ENCODE results near the gene KHSRP.
A peak's percentile ranks its signal among the peaks of the same experiment; 100 is the strongest.

Gene KHSRP, protein sequence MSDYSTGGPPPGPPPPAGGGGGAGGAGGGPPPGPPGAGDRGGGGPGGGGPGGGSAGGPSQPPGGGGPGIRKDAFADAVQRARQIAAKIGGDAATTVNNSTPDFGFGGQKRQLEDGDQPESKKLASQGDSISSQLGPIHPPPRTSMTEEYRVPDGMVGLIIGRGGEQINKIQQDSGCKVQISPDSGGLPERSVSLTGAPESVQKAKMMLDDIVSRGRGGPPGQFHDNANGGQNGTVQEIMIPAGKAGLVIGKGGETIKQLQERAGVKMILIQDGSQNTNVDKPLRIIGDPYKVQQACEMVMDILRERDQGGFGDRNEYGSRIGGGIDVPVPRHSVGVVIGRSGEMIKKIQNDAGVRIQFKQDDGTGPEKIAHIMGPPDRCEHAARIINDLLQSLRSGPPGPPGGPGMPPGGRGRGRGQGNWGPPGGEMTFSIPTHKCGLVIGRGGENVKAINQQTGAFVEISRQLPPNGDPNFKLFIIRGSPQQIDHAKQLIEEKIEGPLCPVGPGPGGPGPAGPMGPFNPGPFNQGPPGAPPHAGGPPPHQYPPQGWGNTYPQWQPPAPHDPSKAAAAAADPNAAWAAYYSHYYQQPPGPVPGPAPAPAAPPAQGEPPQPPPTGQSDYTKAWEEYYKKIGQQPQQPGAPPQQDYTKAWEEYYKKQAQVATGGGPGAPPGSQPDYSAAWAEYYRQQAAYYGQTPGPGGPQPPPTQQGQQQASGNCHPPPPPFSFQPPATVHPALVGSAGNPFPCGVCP

DNA sequence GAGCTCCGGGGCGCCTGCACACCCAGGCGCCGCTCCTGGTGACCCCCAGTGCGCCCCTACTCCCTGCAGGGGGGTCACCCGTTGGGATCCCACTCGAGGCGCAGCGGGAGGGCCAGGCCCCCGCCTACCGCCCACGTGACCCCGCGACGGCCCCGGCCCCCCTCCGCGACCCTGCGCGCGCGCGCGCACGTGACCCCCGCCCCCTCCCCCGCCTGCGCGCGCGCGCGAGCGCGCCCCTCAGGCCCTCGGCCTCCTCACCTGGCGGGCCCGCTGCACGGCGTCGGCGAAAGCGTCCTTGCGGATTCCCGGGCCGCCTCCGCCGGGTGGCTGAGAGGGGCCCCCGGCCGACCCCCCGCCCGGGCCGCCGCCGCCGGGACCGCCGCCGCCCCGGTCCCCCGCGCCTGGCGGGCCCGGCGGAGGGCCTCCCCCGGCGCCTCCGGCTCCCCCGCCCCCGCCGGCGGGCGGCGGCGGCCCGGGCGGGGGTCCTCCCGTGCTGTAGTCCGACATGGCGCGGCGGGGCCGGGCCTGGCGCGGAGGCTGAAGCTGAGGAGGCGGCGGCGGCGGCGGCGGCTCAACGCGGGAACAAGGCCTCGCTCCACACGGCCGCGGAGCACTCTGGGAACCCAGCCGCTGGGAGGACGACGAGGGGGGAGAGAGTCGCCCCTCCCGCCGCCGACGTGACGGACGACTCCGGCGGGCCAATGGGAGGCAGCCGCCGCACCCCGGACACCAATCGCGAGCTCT, at the start of gene KHSRP:
Gene KHSRP, minus strand, starts transcription at position 617 of the 744 bp plus-strand sequence. Its CDS starts 110 bp downstream, at position 507.
- DNase-seq (ENCODE audit: low read depth, low spot score): no peak

DNA sequence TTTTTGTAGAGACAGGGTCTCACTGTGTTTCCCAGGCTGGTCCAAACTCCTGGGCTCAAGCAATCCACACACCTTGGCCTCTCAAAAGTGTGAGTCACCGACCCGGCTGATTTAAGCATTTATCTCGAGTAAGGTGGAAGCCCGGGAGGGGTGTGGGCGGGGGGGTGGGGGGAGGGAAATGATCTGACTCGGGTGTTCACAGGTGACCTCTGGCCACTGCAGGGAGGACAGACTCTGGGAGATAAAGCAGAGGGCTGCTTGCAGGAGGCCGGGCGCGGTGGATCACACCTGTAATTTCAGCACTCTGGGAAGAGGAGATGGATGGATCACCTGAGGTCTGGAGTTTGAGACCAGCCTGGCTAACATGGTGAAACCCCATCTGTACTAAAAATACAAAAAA, 49.0 kb upstream of the KHSRP start:
- DNase-seq (ENCODE audit: low read depth, low spot score): no peak

DNA sequence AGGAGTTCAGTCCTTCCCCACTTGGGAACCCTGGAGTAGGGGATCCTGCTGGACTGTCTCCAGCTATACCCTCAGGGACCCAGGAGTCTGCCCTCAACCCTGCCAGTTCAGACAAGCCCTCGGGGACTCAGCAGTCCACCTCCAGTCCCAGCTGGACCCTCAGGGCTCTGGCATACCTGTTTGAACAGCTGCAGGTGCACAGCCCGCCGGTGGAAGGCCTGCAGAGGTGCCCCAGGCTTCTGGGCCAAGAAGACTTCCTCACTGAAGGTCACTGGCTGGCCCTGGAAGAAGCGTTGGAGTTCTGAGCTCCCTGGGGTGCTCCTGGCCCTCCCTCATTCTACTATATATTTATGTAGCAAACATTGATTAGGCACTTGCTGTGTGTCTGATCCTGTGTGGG, 48.1 kb upstream of the KHSRP start:
- DNase-seq (ENCODE audit: low read depth, low spot score): peak; percentile 35

DNA sequence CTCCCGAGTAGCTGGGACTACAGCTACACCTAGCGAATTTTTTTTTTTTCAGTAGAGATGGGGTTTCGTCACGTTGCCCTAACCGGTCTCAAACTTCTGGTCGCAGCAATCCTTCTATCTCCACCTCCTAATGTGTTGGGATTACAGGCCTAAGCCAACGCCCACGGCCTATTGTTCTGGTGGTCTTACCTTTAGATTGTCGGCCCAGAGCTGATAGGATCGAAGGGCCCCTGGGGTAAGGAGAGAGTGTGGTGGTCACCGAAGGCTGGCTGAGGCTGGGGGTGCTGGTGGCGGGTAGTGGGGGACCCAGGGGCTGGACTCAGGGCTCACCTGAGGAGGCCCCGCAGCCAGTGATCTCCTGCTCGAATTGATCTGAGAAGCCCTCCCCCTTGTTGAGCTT, 46.5 kb upstream of the KHSRP start:
- DNase-seq (ENCODE audit: low read depth, low spot score): no peak

DNA sequence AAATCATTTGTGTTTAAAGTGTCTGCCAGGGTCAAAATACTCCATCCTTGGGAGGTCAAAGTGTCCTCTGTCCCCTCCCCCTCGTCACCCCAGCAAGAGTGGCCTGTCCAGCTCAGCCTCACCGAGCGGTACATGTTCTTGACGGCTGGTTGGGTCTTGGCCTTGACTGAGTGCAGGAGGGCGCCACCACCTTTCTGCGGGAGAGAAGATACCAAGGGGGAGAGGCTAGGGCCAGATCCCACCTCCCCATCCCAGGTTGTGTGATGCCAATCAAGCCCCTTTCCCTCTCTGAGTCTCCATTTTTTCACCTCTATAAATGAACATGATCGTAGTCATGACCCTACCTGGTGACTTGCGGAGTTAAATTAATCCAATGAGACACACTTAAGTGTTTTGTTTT, 45.6 kb upstream of the KHSRP start:
- DNase-seq (ENCODE audit: low read depth, low spot score): no peak

DNA sequence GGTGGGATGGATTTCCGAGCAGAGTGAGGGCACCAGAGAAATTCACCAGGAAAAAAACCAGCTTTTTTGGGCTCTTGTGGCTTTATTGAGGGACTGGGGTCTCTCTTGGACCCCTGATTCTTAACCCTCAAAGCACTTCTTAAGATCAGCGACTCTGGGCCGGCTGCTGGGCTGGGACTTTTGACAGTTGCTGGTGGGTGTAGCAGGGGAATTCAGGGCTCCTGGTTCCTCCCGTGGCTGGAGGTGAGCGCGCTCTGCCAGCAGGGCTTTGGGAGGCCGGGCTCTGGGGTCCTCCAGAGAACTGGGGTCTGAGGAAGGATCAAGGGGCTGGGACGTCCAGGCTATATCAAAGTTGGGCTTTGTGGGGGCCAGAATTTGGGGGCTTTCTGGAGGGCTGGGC, 42.8 kb upstream of the KHSRP start:
- DNase-seq (ENCODE audit: low read depth, low spot score): no peak

GRCh38 chr19:6466526-6467248, 42.1 kb upstream of the KHSRP start:
- DNase-seq (ENCODE audit: low read depth, low spot score): no peak

GRCh38 chr19:6465663-6466062, 41.1 kb upstream of the KHSRP start:
- DNase-seq (ENCODE audit: low read depth, low spot score): no peak

DNA sequence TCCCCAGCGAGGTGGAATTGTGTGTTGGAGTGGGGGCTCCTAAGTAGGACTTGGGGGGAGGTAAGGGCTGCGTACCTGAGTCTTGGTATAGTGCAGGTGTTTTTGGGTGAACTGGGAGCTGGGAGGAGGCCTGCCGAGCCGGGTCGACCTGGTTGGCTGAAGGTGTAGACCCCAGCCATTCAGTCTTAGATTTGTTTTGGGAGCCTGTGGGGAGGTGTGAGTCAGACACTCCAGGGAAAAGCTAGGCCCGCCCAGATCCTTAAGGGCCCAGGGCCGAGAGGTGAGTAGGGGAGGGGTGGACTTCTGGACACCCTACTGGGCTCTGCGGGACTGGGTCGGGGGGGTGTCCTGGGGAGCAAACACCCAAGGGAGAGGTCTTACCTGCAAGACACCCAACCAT, 40.4 kb upstream of the KHSRP start:
- DNase-seq (ENCODE audit: low read depth, low spot score): no peak

GRCh38 chr19:6464070-6464873, 39.7 kb upstream of the KHSRP start, which contains the start of gene CRB3:
Gene CRB3 (plus strand): TSS chr19:6464271. CDS start chr19:6464702, 431 bp downstream.
- peak; percentile 85 for DNase-seq (ENCODE audit: low read depth, low spot score)

DNA sequence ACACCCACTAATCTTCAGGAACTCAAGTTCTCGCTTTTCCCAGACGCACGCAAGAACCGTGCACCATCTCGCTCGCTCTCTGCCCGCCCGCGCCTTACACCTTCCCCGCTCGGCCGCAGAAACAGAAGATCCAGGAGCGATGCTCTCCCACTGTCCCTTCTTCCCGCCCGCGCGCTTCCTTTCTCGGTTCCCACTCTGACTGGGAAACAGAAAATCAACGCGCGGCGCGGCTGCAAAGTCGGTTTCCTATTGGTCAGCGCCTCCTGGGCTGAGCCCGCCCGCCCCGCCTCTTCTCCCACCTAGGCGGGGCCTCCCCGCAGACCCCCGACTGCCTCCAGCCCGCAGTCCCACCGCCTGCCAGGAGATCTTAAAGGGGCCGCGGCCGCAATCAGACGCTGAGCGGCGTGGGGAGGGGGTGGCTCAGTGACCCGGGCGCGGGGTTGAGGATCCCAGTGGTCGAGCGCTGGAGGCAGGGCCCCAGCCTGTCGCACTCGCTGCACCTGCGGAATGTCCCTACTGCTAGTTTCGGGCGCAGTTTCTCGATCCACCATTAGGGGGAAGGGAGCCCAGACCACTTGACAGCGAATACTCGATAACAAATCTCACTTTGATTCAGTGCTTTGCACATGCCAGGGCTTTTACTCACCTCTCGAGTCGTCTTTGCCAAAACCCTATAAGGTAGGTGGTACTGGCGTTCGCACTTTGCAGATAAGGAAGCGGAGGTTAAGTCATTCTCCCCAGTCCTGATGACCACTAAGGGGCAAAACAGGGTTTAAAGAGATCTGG, 35.7 kb upstream of the KHSRP start:
- peak; percentile 98 for DNase-seq (ENCODE audit: low read depth, low spot score)

DNA sequence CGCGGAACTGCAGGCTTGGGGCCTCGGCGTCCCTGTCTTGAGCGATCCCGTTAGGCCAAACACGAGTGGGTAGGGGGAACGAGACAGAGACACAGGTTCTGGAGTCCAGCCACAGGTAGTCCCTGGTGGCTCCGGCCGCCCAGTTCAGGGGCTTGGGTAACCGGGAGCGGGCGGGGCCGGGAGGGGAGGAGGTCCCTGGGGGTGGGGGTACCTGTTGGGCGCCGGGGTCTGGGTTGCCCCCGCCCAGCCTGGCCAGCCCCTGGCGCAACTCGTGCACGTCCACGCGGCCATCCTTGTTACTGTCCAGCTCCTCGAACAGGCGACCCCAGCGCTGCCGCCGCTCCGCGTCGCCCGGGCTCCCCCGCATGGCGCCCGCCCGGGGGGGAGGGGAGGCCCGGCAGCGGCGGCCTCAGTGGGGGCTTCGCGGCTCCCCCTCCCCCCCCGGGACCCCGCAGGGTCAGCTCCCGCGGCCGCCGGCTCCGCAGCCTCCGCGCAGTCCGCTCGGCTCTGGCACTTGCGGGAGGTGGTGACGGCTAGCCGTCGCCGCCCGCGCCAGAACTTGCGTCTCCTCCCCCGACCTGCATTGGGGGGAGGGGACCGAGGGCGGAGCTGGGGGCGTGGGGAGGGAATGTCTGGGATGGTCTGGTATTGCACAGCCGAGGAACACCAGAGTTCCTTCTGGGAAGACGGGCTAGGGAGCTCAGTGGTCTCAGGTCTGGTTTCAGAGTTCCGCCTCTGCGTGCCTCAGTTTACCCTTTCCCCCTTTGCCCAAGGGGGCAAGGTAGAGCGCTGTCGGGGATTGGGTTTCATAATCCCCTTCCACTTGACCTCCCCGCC, 34.9 kb upstream of the KHSRP start, which contains the start of gene SLC25A23:
Gene SLC25A23, minus strand, starts transcription at position 531 of the 837 bp plus-strand sequence. Its CDS starts 164 bp downstream, at position 367.
- DNase-seq (ENCODE audit: low read depth, low spot score): no peak

GRCh38 chr19:6458695-6459261, 34.2 kb upstream of the KHSRP start:
- DNase-seq (ENCODE audit: low read depth, low spot score): peak; percentile 18

- DNase-seq (ENCODE audit: low read depth, low spot score): no peak
Observed at GRCh38 chr19:6457958-6458694, 33.5 kb upstream of the KHSRP start.

DNA sequence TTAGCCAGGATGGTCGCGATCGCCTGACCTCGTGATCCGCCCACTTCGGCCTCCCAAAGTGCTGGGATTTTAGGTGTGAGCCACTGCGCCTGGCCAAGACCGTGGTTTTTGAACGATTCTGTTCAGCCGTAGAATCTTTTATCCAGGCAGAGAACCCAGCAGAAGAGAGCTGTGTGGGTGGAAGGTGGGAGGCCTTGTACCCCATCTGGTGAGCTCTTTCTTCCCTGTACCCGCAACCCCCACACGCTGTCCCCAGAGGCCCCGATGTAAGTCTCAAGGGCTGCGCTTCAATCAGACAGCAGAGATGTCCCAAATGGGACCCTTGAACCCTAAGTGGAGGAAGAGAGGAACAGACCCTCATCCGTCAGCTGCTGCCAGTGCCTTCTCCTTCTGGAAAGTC, 31.3 kb upstream of the KHSRP start:
- no peak for DNase-seq (ENCODE audit: low read depth, low spot score)

DNA sequence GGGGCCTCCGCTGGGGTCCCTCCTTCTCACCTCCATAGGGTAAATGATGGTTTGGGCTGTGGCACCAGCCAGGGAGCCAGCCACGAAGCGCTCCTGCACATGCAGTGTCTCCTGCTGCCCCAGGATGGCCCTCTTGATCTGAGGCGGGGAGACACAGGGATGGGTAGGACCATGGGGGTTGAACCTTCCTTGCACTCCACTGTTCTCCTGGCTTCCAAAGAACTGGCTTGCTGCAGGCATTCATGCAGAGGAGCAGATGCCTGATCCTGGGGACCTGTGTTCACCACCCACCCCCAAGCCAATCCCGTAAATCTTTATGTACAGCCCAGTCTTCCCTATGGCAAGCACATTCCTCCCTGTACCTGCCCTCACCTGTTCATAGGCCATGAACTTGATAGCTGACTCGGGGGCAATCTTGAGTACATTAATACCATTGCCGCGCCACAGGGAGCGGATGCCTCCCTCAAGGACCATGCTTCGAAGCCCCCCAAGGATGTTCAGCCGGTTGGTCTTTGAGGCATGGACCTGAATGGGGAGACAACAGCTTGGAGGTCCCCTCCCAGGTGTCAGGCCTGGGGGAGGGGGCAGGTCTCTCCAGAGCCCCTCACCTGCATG, 29.4 kb upstream of the KHSRP start:
- no peak for DNase-seq (ENCODE audit: low read depth, low spot score)

GRCh38 chr19:6452899-6453298, 28.3 kb upstream of the KHSRP start:
- no peak for DNase-seq (ENCODE audit: low read depth, low spot score)

Measured in ELF-1 (cell line).